ENCODE results near the gene LRRC43. TPM values are rescaled to one million over a fixed set of nuclear protein-coding genes. Genes with fewer than 3 reads are reported as not detected.
A peak's percentile ranks its signal among the peaks of the same experiment; 100 is the strongest.

The LRRC43 gene
- total RNA-seq, 2 experiments from 2014 or later = not detected

DNA sequence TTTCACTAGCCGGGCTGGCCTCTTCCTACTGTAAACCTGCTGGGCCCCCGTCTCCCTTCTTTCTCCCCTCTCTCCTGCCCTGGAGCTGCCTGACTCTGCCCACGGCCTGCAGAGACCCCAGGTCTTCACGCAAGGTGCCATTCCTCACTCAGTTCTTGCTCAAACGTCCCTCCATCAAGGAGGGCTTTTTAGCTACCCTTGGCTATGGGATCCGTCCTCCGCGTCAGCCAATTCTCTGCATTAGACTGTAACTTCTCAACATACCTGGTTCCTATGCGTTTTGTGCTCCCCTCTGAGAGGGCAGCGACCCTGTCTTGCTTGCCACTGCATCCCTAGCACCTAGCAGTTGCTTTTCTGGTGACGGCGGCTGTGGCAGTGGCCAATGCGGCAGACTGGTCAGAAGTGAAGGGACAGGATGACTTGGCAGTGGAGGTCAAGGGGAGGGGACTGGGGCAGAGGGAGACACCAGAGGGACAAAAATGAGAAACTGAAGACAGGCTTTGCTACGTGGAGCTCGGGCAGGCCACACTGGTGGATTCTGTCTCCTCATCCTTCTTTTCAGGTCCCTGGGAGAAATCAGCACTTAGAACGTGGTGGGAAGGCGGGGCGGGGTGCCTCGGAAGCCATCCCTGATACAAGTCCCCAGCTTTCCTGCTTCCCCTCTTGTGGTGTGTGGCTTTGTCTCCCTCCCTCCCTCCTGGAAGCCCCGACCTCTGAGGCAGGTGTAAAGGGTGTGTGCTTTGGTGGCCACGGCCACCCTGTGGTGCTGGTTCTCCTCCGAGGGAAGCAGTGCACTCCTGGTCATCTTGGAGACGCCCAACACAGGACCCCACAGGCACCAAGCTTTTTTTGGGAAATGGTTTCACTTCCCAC lies 22.4 kb downstream of the LRRC43 start:
- Mint-ChIP-seq H3K9me3 (no peaks in the 10 kb centered on the region), H3K27me3 (no peaks in the 10 kb centered on the region), H3K4me3 (peak overlapping the region; percentile 83), H3K36me3 (ENCODE audit: low read depth) (peaks cover 24% of the 10 kb centered on the region), H3K27ac (peak overlapping the region; percentile 9), H3K4me1 (ENCODE audit: low read depth) (peaks cover 12% of the 10 kb centered on the region)
- H3K27ac ChIP-seq (ENCODE audit: low read depth in 1 of 2, low read length in 2 of 2) = no peak overlapping the region
- intact Hi-C loops (cut with DNase I, micrococcal nuclease) = loop anchor here in 1 of 2 experiments (2.0 kb wide), 1 partner anchor 20 kb away; no protein-coding TSS in a partner anchor
- ChIA-PET POLR2A (interaction anchor here (0.5 to 2.9 kb wide), 3 partner anchors 21 to 62 kb away, joined by 3 to 15 read pairs (median 4); partner anchors contain the start of gene DIABLO), CTCF (interaction anchor here (1.1 to 1.6 kb wide), 3 partner anchors 11 to 61 kb away, joined by 3 to 5 read pairs (median 3); no protein-coding TSS in a partner anchor)
- ATAC-seq (ENCODE audit: poor library complexity) (no peak), DNase-seq (no peak)
- peaks cover 7 to 12% of the 10 kb centered on the region in 2 experiments for H3K27me3 ChIP-seq (ENCODE audit: control insufficient read depth in 1 of 2, insufficient read depth in 2 of 2, low read length in 2 of 2)
- peaks cover 14% of the 10 kb centered on the region for H3K4me1 ChIP-seq (ENCODE audit: insufficient read depth, low read length)
- H3K9me3 ChIP-seq (ENCODE audit: control insufficient read depth in 1 of 2, insufficient read depth in 1 of 2, low read length in 2 of 2) = no peaks in the 10 kb centered on the region
- TF ChIP-seq, protein P1, sequence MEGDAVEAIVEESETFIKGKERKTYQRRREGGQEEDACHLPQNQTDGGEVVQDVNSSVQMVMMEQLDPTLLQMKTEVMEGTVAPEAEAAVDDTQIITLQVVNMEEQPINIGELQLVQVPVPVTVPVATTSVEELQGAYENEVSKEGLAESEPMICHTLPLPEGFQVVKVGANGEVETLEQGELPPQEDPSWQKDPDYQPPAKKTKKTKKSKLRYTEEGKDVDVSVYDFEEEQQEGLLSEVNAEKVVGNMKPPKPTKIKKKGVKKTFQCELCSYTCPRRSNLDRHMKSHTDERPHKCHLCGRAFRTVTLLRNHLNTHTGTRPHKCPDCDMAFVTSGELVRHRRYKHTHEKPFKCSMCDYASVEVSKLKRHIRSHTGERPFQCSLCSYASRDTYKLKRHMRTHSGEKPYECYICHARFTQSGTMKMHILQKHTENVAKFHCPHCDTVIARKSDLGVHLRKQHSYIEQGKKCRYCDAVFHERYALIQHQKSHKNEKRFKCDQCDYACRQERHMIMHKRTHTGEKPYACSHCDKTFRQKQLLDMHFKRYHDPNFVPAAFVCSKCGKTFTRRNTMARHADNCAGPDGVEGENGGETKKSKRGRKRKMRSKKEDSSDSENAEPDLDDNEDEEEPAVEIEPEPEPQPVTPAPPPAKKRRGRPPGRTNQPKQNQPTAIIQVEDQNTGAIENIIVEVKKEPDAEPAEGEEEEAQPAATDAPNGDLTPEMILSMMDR (IDR thresholded peaks at IDR 0.05) = no peak
- H3K36me3 ChIP-seq (ENCODE audit: insufficient read depth, low read length) = peaks cover 27% of the 10 kb centered on the region
- H3K4me3 ChIP-seq (ENCODE audit: low read length) = no peak overlapping the region

DNA sequence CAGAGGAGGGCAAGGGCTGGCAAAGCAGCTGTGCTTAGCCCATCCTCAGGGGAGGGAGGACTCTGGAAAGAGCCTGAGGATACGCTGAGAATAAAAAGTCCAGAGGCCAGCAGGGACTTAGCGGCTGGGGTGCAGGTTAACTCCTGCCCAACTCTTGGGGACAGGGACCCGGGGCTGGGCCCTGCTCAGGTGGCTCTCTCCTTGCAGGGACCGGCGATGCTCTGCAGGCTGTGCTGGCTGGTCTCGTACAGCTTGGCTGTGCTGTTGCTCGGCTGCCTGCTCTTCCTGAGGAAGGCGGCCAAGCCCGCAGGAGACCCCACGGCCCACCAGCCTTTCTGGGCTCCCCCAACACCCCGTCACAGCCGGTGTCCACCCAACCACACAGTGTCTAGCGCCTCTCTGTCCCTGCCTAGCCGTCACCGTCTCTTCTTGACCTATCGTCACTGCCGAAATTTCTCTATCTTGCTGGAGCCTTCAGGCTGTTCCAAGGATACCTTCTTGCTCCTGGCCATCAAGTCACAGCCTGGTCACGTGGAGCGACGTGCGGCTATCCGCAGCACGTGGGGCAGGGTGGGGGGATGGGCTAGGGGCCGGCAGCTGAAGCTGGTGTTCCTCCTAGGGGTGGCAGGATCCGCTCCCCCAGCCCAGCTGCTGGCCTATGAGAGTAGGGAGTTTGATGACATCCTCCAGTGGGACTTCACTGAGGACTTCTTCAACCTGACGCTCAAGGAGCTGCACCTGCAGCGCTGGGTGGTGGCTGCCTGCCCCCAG lies 23.4 kb downstream of the LRRC43 start:
- intact Hi-C loops (cut with DNase I, micrococcal nuclease) = no loop called here
- H3K36me3 Mint-ChIP-seq (ENCODE audit: low read depth) = peaks cover 28% of the 10 kb centered on the region
- H3K4me3 ChIP-seq (ENCODE audit: low read length) = no peak overlapping the region
- H3K4me1 ChIP-seq (ENCODE audit: insufficient read depth, low read length) = peaks cover 14% of the 10 kb centered on the region
- H3K4me1 Mint-ChIP-seq (ENCODE audit: low read depth) = peaks cover 12% of the 10 kb centered on the region
- H3K27ac ChIP-seq (ENCODE audit: low read depth in 1 of 2, low read length in 2 of 2) = no peak overlapping the region
- no peaks in the 10 kb centered on the region for H3K9me3 ChIP-seq (ENCODE audit: control insufficient read depth in 1 of 2, insufficient read depth in 1 of 2, low read length in 2 of 2)
- H3K36me3 ChIP-seq (ENCODE audit: insufficient read depth, low read length) = peaks cover 31% of the 10 kb centered on the region
- DNase-seq (no peak), ATAC-seq (ENCODE audit: poor library complexity) (no peak)
- no peaks in the 10 kb centered on the region for H3K27me3 Mint-ChIP-seq
- H3K27me3 ChIP-seq (ENCODE audit: control insufficient read depth in 1 of 2, insufficient read depth in 2 of 2, low read length in 2 of 2) = peaks cover 2 to 4% of the 10 kb centered on the region in 2 experiments
- ChIA-PET CTCF (no interaction called here), POLR2A (interaction anchor here (2.9 kb wide), 1 partner anchor 20 kb away, joined by 15 read pairs; the partner anchor contains the start of gene DIABLO)
- peak overlapping the region; percentile 42 for H3K27ac Mint-ChIP-seq
- TF ChIP-seq, protein P1 (IDR thresholded peaks at IDR 0.05) = no peak
- H3K4me3 Mint-ChIP-seq = peak overlapping the region; percentile 80
- H3K9me3 Mint-ChIP-seq = no peaks in the 10 kb centered on the region

DNA sequence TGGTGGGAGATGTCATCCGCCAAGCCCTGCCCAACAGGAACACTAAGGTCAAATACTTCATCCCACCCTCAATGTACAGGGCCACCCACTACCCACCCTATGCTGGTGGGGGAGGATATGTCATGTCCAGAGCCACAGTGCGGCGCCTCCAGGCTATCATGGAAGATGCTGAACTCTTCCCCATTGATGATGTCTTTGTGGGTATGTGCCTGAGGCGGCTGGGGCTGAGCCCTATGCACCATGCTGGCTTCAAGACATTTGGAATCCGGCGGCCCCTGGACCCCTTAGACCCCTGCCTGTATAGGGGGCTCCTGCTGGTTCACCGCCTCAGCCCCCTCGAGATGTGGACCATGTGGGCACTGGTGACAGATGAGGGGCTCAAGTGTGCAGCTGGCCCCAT lies 24.1 kb downstream of the LRRC43 start:
- no peaks in the 10 kb centered on the region for H3K27me3 Mint-ChIP-seq
- H3K27ac Mint-ChIP-seq = peak overlapping the region; percentile 42
- ChIA-PET CTCF (no interaction called here), POLR2A (interaction anchor here (2.9 kb wide), 1 partner anchor 19 kb away, joined by 15 read pairs; the partner anchor contains the start of gene DIABLO)
- H3K27ac ChIP-seq (ENCODE audit: low read depth in 1 of 2, low read length in 2 of 2) = no peak overlapping the region
- intact Hi-C loops (cut with DNase I, micrococcal nuclease) = no loop called here
- peaks cover 14% of the 10 kb centered on the region for H3K4me1 ChIP-seq (ENCODE audit: insufficient read depth, low read length)
- H3K36me3 Mint-ChIP-seq (ENCODE audit: low read depth) = peaks cover 35% of the 10 kb centered on the region
- no peaks in the 10 kb centered on the region for H3K9me3 ChIP-seq (ENCODE audit: control insufficient read depth in 1 of 2, insufficient read depth in 1 of 2, low read length in 2 of 2)
- no peak overlapping the region for H3K4me3 Mint-ChIP-seq
- H3K27me3 ChIP-seq (ENCODE audit: control insufficient read depth in 1 of 2, insufficient read depth in 2 of 2, low read length in 2 of 2) = peaks cover 0 to 3% of the 10 kb centered on the region in 2 experiments
- DNase-seq = no peak
- no peaks in the 10 kb centered on the region for H3K9me3 Mint-ChIP-seq
- ATAC-seq (ENCODE audit: poor library complexity) = no peak
- peaks cover 38% of the 10 kb centered on the region for H3K36me3 ChIP-seq (ENCODE audit: insufficient read depth, low read length)
- TF ChIP-seq, protein P1 (IDR thresholded peaks at IDR 0.05) = no peak
- H3K4me1 Mint-ChIP-seq (ENCODE audit: low read depth) = peaks cover 12% of the 10 kb centered on the region
- no peak overlapping the region for H3K4me3 ChIP-seq (ENCODE audit: low read length)

Measured in CD4-positive, alpha-beta T cell (primary cell).